Activated CD4-positive, alpha-beta T cell treated with anti-CD3 and anti-CD28 coated beads for 36 hours (primary cell): Measurements from ENCODE around the gene PTPRN. TPM values are rescaled to one million over a fixed set of nuclear protein-coding genes. Genes with fewer than 3 reads are reported as not detected.
A peak's percentile ranks its signal among the peaks of the same experiment; 100 is the strongest.
"Not testable (repeated sequence)": the region's sequence is repeated elsewhere in the genome, so short reads cannot be mapped to it uniquely, and the experiment has no call there.

Experiments used
- ATAC-seq: fragments of 200-7000 bp; cut with Tn5 transposase; one replicate; pipeline ENCODE4 v1.10.0; 2021; ENCODE audit warnings: mild to moderate bottlenecking, moderate library complexity
- CTCF ChIA-PET: fragments of 350-600 bp; sonication (Branson Sonifier 250); formaldehyde crosslinking; loops from one replicate; lab custom pipeline; 2021; ENCODE audit warnings: antibody characterized with exemption; lab: Charles Lee
- POLR2A ChIA-PET: fragments of 350-600 bp; sonication (Branson Sonifier 250); formaldehyde crosslinking; loops from one replicate; lab custom pipeline; 2021; ENCODE audit warnings: antibody characterized with exemption, inconsistent platforms; lab: Charles Lee
- DNase-seq: peaks from one replicate; pipeline ENCODE4 v3.0.0-alpha.2; 2020
- H3K27ac Mint-ChIP-seq: one replicate; pipeline ENCODE4 v1.8.0; 2021; ENCODE audit warnings: mixed read lengths
- H3K27me3 Mint-ChIP-seq: one replicate; pipeline ENCODE4 v1.8.0; 2021; ENCODE audit warnings: mixed read lengths
- H3K36me3 Mint-ChIP-seq: one replicate; pipeline ENCODE4 v1.8.0; 2021; ENCODE audit warnings: low read depth, mixed read lengths
- H3K4me1 Mint-ChIP-seq: one replicate; pipeline ENCODE4 v1.8.0; 2021; ENCODE audit warnings: mixed read lengths
- H3K4me3 Mint-ChIP-seq: one replicate; pipeline ENCODE4 v1.8.0; 2021; ENCODE audit warnings: mild to moderate bottlenecking, moderate library complexity, mixed read lengths
- H3K9me3 Mint-ChIP-seq: one replicate; pipeline ENCODE4 v1.8.0; 2021; ENCODE audit warnings: low read depth, mixed read lengths
- intact Hi-C, 2 experiments: fragments of 100-400 bp; cut with DNase I in 1 of 2; cut with micrococcal nuclease in 1 of 2; formaldehyde crosslinking; loops; one replicate each; pipeline versions ENCODE4 v1.14.2 to v1.15.1; 2022 to 2024; cut with DNase I, micrococcal nuclease
- total RNA-seq, 2 experiments: library from RNA; stranded (reverse); gene quantifications; one replicate each; pipeline ENCODE4 v1.2.3, GENCODE V29; 2021

Gene PTPRN
- total RNA-seq, 2 experiments from 2014 or later: 0.30 to 0.43 TPM

DNA sequence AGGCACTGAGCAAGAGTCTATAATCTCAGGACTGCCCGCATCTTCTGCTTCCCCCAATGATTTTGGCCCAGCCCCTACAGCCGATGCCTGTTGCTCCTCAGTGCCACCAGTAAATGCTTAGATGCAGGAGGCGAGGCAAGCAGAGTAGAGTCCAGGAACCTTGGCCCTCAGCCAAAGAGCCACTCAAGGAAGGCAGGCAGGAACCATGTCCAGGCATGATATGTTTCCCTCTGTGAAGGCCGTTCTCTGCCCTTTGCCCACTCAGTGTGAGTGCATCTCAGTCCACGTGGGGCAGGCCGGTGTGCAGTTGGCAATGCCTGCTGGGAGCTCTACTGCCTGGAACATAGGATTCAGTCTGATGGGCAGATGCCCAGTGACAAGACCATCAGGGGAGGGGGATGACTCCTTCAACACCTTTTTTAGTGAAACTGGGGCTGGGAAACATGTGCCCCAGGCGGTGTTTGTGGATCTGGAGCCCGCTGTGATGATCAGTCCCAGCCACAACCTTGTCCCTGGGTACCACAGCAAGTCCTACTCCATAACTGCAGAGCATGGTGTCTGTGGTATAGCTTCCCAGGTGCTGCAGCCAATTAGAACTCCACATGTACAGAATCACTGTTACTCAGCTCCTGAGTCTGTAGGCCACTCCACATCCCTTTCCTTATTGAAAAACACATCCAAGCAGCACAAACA is 39.7 kb downstream of the PTPRN start:
- CTCF ChIA-PET: no interaction called here
- POLR2A ChIA-PET: no interaction called here
- Mint-ChIP-seq H3K36me3 (no peaks in the 10 kb centered on the region), H3K9me3 (no peaks in the 10 kb centered on the region), H3K27me3 (no peaks in the 10 kb centered on the region), H3K4me1 (no peaks in the 10 kb centered on the region), H3K27ac (no peak overlapping the region), H3K4me3 (no peak overlapping the region)
- ATAC-seq (no peak), DNase-seq (no peak)
- intact Hi-C loops: no loop called here

DNA sequence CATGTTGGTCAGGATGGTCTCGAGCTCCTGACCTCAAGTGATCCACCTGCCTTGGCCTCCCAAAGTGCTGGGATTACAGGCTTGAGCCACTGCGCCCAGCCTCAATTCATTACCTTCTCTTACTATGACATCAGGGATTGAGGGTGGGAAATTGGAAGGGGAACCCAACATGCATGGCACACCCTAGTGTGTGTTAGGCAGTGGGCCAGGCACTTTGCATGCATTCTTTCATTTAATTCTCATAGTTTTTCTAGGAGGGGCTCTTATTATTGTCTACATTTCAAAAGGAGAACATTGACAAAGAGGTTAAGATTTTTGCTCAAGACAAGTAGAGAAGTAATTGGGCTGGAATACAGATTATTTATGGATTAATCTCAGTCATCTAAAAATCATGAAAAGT is 40.9 kb downstream of the PTPRN start:
- Mint-ChIP-seq H3K36me3 (no peaks in the 10 kb centered on the region), H3K27ac (no peak overlapping the region), H3K27me3 (no peaks in the 10 kb centered on the region), H3K4me1 (no peaks in the 10 kb centered on the region), H3K4me3 (no peak overlapping the region), H3K9me3 (no peaks in the 10 kb centered on the region)
- DNase-seq (no peak), ATAC-seq (no peak)
- POLR2A ChIA-PET: no interaction called here
- intact Hi-C loops: no loop called here
- CTCF ChIA-PET: interaction anchor here (0.6 kb wide), 1 partner anchor 50 kb away, joined by 3 read pairs; no protein-coding TSS in a partner anchor

DNA sequence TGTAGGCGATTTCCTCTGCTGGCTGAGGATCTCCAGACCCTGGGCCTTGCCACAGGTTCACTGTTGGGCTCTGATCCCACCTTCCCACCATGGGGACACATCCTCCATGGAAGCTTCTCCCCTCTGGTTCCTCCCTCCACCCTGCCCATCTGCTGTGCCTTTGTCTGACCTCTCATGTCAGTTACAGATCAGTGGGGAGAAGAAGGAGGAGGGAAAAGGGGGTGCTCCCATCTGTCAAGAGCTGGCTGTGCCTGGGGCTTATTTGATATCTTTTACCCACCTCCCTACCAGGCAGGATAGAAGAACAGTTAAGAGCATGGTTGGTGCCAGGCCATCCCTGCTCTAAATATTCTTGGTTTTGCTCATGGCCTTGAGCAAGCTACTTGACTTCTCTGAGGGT is 42.3 kb downstream of the PTPRN start:
- Mint-ChIP-seq H3K4me3 (no peak overlapping the region), H3K27ac (no peak overlapping the region), H3K27me3 (peaks cover 2% of the 10 kb centered on the region), H3K4me1 (no peaks in the 10 kb centered on the region), H3K9me3 (no peaks in the 10 kb centered on the region), H3K36me3 (no peaks in the 10 kb centered on the region)
- ChIA-PET POLR2A (interaction anchor here (0.6 kb wide), 1 partner anchor 14 kb away, joined by 3 read pairs; the partner anchor contains the start of gene TUBA4B), CTCF (interaction anchor here (0.7 kb wide), 1 partner anchor 19 kb away, joined by 3 read pairs; no protein-coding TSS in a partner anchor)
- ATAC-seq: no peak
- no peak for DNase-seq
- intact Hi-C loops: no loop called here

DNA sequence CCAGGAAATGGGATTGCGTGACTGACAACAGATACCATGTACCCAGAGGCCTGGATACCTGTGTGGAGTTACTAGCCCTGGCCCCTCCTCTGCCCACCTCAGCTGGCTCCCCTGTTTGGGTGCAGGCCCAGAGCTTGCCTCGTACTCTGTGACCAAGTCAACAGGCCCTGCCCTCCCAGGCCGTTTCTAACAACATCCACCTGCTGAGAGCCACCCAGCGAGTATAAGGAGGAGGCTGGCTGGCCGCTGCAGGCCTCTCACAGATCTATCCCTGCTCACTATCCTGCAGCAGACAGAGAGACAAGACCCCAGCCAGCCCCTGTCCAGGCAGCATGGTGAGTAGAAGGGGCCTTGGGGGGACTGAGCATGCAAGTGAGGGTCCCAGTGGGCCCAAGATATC is 43.0 kb downstream of the PTPRN start:
- DNase-seq: no peak
- intact Hi-C loops: no loop called here
- Mint-ChIP-seq H3K4me3 (no peak overlapping the region), H3K27ac (no peak overlapping the region), H3K4me1 (no peaks in the 10 kb centered on the region), H3K9me3 (no peaks in the 10 kb centered on the region), H3K36me3 (no peaks in the 10 kb centered on the region), H3K27me3 (peaks cover 2% of the 10 kb centered on the region)
- CTCF ChIA-PET: interaction anchor here (0.6 to 1.3 kb wide), 5 partner anchors 11 to 1675 kb away, joined by 3 to 5 read pairs (median 3); no protein-coding TSS in a partner anchor
- no peak for ATAC-seq
- POLR2A ChIA-PET: interaction anchor here (0.6 kb wide), 1 partner anchor 36 kb away, joined by 3 read pairs; no protein-coding TSS in a partner anchor

DNA sequence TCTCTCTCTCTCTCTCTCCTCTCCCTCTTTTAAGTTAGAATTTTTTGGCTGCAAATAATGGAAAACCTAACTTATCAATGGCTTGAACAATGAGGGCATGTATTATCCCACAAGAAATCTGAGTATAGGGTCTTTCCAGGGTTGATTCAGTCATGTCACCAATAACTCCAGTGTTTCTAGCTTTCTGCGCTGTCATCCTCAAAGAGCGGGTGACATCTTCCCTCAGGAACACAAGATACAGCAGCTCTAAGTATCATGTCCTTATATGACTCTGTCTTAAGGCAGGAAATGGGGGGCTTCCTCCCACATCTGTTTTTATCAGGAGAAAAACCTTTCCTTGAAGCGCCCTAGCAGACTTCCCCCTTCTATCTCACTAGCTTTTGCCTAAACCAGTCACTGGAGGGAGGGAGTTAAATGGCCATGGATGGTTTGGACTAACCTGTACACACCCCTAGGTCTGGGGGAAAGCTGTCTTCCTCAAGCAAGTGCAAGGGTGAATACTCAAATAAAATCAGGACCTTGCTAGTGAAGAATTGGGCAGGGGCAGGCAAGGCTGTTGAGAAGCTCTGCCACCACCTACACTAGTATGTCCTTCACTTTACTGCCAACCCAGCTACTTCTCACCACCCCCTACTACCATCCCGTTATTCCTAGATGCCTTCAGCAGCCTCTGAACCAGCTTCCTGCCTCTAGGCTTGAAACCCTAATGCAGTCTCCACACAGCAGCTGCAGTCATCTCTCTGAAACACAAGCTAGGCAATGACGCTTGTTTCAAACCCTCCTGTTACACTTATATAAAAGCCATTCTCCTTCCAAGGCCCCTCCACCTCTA is 48.0 kb downstream of the PTPRN start:
- Mint-ChIP-seq H3K4me3 (no peak overlapping the region), H3K27ac (no peak overlapping the region), H3K9me3 (no peaks in the 10 kb centered on the region), H3K36me3 (no peaks in the 10 kb centered on the region), H3K4me1 (peaks cover 2% of the 10 kb centered on the region), H3K27me3 (peaks cover 2% of the 10 kb centered on the region)
- POLR2A ChIA-PET: no interaction called here
- CTCF ChIA-PET: interaction anchor here (0.7 to 4.0 kb wide), 5 partner anchors 14 to 354 kb away, joined by 3 to 34 read pairs (median 8); partner anchors contain the start of genes DNAJB2, GLB1L and STK16
- DNase-seq (no peak), ATAC-seq (no peak)
- intact Hi-C loops: no loop called here

DNA sequence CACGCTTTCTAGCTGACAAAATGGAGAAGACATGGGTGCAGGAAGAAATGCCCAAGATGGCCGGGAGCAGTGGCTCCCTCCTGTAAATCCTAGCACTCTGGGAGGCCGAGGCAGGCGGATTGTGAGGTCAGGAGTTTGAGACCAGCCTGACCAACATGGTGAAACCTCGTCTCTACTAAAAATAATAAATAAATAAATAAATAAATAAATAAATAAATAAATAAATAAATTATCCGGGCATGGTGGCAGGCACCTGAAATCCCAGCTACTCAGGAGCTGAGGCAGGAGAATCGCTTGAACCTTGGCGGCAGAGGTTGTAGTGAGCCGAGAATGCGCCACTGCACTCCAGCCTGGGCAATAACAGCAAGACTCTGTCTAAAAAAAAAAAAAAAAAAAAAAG is 50.3 kb downstream of the PTPRN start:
- POLR2A ChIA-PET: interaction anchor here (0.6 kb wide), 1 partner anchor 86 kb away, joined by 4 read pairs; no protein-coding TSS in a partner anchor
- peaks cover 16% of the 10 kb centered on the region for H3K4me1 Mint-ChIP-seq
- DNase-seq, ATAC-seq, H3K36me3 Mint-ChIP-seq, H3K27me3 Mint-ChIP-seq, H3K9me3 Mint-ChIP-seq, H3K27ac Mint-ChIP-seq, H3K4me3 Mint-ChIP-seq: not testable (repeated sequence)
- CTCF ChIA-PET: interaction anchor here (0.7 to 1.9 kb wide), 5 partner anchors 18 to 100 kb away, joined by 4 to 9 read pairs (median 6); no protein-coding TSS in a partner anchor
- intact Hi-C loops: loop anchor here in 1 of 2 experiments (10.0 kb wide), 1 partner anchor 286 kb away; the partner anchor contains the start of genes CHPF and TMEM198

DNA sequence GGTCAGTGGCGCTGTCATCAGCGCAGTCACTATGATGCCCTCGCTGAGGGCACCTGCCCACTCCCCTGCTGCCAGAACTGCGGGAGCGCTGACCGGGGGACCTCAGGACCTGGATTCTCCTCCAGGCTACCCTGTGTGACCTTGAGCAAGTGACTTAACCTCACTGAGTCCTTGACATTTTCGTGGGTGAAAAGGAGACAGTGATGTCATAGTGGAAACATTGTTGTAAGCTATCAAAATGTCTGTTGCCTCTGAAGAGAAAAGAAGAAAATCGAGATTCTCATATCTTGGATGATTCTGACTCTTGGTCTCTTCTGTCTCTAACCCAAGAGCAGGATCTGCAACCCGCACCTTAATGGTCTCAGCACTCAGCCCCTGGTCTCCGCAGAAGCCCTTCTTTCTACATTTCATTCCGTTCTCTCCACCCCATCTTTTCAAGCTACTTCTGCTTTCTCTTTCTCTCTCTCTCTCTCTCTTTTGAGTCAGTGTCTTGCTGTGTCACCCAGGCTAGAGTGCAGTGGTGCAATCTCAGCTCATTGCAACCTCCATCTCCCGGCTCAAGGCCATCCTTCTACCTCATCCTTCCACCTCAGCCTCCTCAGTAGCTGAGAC is 54.5 kb downstream of the PTPRN start:
- peak overlapping the region; percentile 90 for H3K27ac Mint-ChIP-seq
- no peaks in the 10 kb centered on the region for H3K9me3 Mint-ChIP-seq
- ChIA-PET CTCF (interaction anchor here (0.5 to 6.2 kb wide), 14 partner anchors 10 to 294 kb away, joined by 3 to 68 read pairs (median 6); partner anchors contain the start of genes ANKZF1, ATG9A, CNPPD1 and CRYBA2), POLR2A (interaction anchor here (0.6 to 4.5 kb wide), 11 partner anchors 9 to 1035 kb away, joined by 3 to 33 read pairs (median 5); partner anchors contain the start of genes ANKZF1, ATG9A, CNPPD1 and DNAJB2)
- peaks cover 32% of the 10 kb centered on the region for H3K36me3 Mint-ChIP-seq
- DNase-seq (peak; percentile 72), ATAC-seq (peak; percentile 52)
- H3K4me1 Mint-ChIP-seq: peaks cover 46% of the 10 kb centered on the region
- no peaks in the 10 kb centered on the region for H3K27me3 Mint-ChIP-seq
- peak overlapping the region; percentile 89 for H3K4me3 Mint-ChIP-seq
- intact Hi-C loops: loop anchor here (1.0 to 10.0 kb wide), 6 partner anchors 9 to 686 kb away; partner anchors contain the start of genes ANKZF1 (in 1 of the 2), ATG9A (in 1 of the 2), CHPF (in 1 of the 2) and CNOT9 (in 1 of the 2)

DNA sequence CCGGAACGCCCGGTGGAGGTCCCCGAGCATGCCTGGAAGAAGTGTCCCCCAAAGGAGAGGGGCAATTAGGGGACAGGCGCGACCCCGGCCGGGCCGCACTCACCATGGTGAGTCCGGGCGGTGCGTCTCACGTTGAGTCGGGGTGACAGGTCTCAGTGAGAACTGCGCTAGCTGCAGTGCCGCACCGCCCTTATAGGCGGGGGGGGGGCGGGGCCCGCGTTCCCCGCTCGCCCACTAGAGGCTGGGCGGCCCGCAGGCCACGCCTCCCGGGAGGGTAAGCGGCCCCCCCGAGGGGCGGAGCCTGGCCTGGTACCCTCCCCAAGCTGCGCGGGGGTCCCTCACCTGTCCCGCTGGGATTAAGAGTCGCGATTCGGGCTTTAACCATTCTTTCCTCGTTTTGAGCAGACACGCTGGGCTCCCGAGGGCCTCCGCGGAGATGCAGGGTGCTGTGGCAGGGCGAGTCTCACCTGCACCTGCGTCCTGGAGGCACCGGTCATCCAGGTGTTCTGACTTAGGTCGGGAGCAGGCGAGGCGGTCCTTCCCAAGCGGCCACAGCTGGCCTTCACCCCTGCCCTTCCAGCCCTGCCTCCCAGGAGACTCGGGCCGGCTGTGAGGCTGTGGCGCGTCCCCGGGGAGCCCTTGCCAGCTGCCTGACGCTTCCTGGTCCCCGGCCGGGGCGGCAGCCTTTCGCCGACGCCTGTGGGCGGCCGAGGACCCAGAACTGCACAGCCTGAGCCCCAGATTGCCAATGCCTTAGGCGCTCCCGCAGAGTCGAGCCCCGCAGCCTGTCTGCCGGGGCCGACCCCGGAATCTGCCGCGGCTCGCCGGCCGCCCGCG is 55.2 kb downstream of the PTPRN start, which contains the start of gene TUBA4A:
Gene TUBA4A, minus strand, starts transcription at position 166 of the 837 bp plus-strand sequence. Its CDS starts 60 bp downstream, at position 106.
- Mint-ChIP-seq H3K36me3 (peaks cover 39% of the 10 kb centered on the region), H3K4me1 (peaks cover 54% of the 10 kb centered on the region)

DNA sequence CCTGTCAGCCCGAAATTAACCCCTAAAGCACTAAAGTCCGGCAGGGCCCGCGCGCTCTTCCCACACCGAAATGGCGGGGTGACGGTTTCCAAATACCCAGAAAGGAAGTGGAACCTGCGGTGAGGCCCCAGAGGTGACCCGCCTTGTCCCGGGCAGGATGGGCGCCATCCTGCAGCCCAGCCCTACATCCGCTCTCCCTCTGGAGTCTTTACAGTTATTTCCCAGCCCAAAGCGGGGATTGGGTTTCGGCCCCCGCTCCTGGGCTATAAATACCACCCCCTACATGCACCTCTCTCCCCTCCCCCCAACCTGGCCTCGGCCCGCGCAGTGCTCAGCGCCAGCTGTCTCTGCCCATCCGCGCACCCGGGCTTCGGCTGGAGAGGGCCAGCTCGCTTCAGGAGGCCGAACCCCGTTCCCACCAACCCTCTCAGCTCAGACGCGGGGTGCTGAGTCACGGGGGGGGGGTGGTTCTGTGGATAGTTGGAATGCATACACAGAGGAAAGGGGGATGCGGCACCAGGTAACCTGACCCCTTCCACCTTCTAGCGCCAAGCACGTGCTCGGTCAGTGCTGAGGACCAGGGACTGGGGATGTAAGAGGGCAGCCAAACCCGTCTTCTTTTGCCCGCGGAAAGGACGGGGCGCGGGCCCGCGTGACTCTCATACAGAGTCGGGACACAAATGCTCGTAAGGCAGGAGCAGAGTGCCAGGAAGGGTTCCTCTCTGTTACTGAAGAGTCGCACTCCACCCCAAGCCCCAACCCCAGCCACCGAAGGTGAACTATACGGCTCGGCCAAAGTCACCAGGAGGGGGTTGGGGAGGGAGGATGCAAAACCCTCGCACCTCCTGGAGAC is 56.1 kb downstream of the PTPRN start, which contains the start of gene TUBA4B:
Gene TUBA4B, plus strand, starts transcription at position 344 of the 853 bp plus-strand sequence. Its CDS starts 165 bp downstream, at position 509.
- H3K4me3 Mint-ChIP-seq: peak within 1 kb of the TSS; percentile 89
- ChIA-PET POLR2A (interaction anchor here (0.5 to 4.5 kb wide), 15 partner anchors 8 to 258 kb away, joined by 3 to 33 read pairs (median 4); partner anchors contain the start of genes ANKZF1, ATG9A, CNPPD1 and DNAJB2), CTCF (interaction anchor here (0.5 to 6.2 kb wide), 10 partner anchors 8 to 95 kb away, joined by 3 to 68 read pairs (median 4); partner anchors contain the start of genes ANKZF1, ATG9A, DNAJB2 and GLB1L)
- H3K27ac Mint-ChIP-seq: peak within 1 kb of the TSS; percentile 93
- H3K27me3 Mint-ChIP-seq: no peaks in the 10 kb centered on the region
- no peaks in the 10 kb centered on the region for H3K9me3 Mint-ChIP-seq
- DNase-seq: peak; percentile 75
- intact Hi-C loops: loop anchor here (1.0 to 10.0 kb wide), 12 partner anchors 24 to 344 kb away; partner anchors contain the start of genes DNAJB2 (in 2 of the 2), NHEJ1 (in 2 of the 2), ZFAND2B (in 2 of the 2) and ANKZF1 (in 1 of the 2)
- ATAC-seq: peak; percentile 10
- H3K36me3 Mint-ChIP-seq: peaks cover 46% of the 10 kb centered on the region
- H3K4me1 Mint-ChIP-seq: peaks cover 62% of the 10 kb centered on the region

More for the DNA sequence above, 55.2 kb downstream of the PTPRN start, which contains the start of gene TUBA4A:
- CTCF ChIA-PET: interaction anchor here (0.5 to 6.2 kb wide), 13 partner anchors 9 to 133 kb away, joined by 3 to 68 read pairs (median 7); partner anchors contain the start of genes ANKZF1, ATG9A, CNPPD1 and DNAJB2
- DNase-seq: peak; percentile 94
- Mint-ChIP-seq H3K27me3 (no peaks in the 10 kb centered on the region), H3K4me3 (peak within 1 kb of the TSS; percentile 89), H3K9me3 (no peaks in the 10 kb centered on the region), H3K27ac (peak within 1 kb of the TSS; percentile 93)
- POLR2A ChIA-PET: interaction anchor here (0.5 to 4.5 kb wide), 13 partner anchors 9 to 258 kb away, joined by 3 to 33 read pairs (median 5); partner anchors contain the start of genes ANKZF1, ATG9A, CNPPD1 and DNAJB2
- ATAC-seq: peak; percentile 63
- intact Hi-C loops: loop anchor here (1.0 to 10.0 kb wide), 14 partner anchors 9 to 686 kb away; partner anchors contain the start of genes ANKZF1 (in 2 of the 2), ATG9A (in 2 of the 2), DNAJB2 (in 2 of the 2) and NHEJ1 (in 2 of the 2)
